HG03457 (cell line): ENCODE results near the gene LIN28A.

Experiments used
- ATAC-seq: cut with Tn5 transposase; IDR thresholded peaks from one replicate; pipeline ENCODE4 v1.9.1; 2021; ENCODE audit warnings: moderate number of reproducible peaks; ENCODE audit not compliant: unreplicated experiment

Gene LIN28A

GRCh38 chr1:26477446-26478152 is 67.0 kb downstream of the LIN28A start:
- ATAC-seq, result no peak

- no peak for ATAC-seq
Measured at GRCh38 chr1:26478159-26478558, 67.5 kb downstream of the LIN28A start.

GRCh38 chr1:26478988-26479387 is 68.4 kb downstream of the LIN28A start:
- ATAC-seq, result no peak
